GM23338 (cell line): ENCODE measurements around the gene ARL13B. TPM values are rescaled to one million over a fixed set of nuclear protein-coding genes. Genes with fewer than 3 reads are reported as not detected.

Experiments
- ATAC-seq: fragments of 200-7000 bp; cut with Tn5 transposase; 3 replicates; pipeline ENCODE4 v1.9.1; 2020
- DNase-seq: peaks from one replicate; pipeline ENCODE4 v3.0.0-alpha.2; 2015; ENCODE audit warnings: low spot score
- H2AFZ ChIP-seq: fragments of 200-600 bp; sonication (generic); 2 replicates; pipeline ENCODE4 v1.8.0; 2016; ENCODE audit warnings: antibody characterized with exemption, mild to moderate bottlenecking, moderate library complexity
- H3F3A ChIP-seq: fragments of 200-600 bp; sonication (generic); replicated peaks from 2 replicates; pipeline ENCODE4 v1.8.0; 2017; ENCODE audit warnings: antibody characterized with exemption, mixed run types, low read depth
- H3K27ac ChIP-seq: fragments of 200-600 bp; sonication (generic); 2 replicates; pipeline ENCODE4 v1.6.1; 2016; ENCODE audit warnings: low read depth
- H3K27me3 ChIP-seq: fragments of 200-600 bp; sonication (generic); 2 replicates; pipeline ENCODE4 v1.8.0; 2016; ENCODE audit warnings: mild to moderate bottlenecking, mixed run types, moderate library complexity; ENCODE audit not compliant: insufficient read depth
- H3K36me3 ChIP-seq: fragments of 200-600 bp; sonication (generic); 2 replicates; pipeline ENCODE4 v1.8.0; 2016; ENCODE audit warnings: mild to moderate bottlenecking; ENCODE audit not compliant: insufficient read depth
- H3K4me1 ChIP-seq: fragments of 200-600 bp; sonication (generic); 2 replicates; pipeline ENCODE4 v1.8.0; 2016; ENCODE audit warnings: mild to moderate bottlenecking, moderate library complexity; ENCODE audit not compliant: insufficient read depth
- H3K4me2 ChIP-seq: fragments of 200-600 bp; sonication (generic); 2 replicates; pipeline ENCODE4 v1.7.1; 2017; ENCODE audit warnings: mixed run types
- H3K4me3 ChIP-seq: fragments of 200-600 bp; sonication (generic); 2 replicates; pipeline ENCODE4 v1.6.1; 2016; ENCODE audit warnings: mixed run types
- H3K79me2 ChIP-seq: fragments of 200-600 bp; sonication (generic); replicated peaks from 2 replicates; pipeline ENCODE4 v1.8.0; 2017; ENCODE audit warnings: mild to moderate bottlenecking; ENCODE audit not compliant: insufficient read depth
- H3K9me2 ChIP-seq: fragments of 200-600 bp; sonication (generic); 2 replicates; pipeline ENCODE4 v1.8.0; 2017; ENCODE audit not compliant: insufficient read depth
- H4K20me1 ChIP-seq: fragments of 200-600 bp; sonication (generic); replicated peaks from 2 replicates; pipeline ENCODE4 v1.8.0; 2017; ENCODE audit warnings: mild to moderate bottlenecking; ENCODE audit not compliant: insufficient read depth
- H3K27ac Mint-ChIP-seq: 2 replicates; pipeline ENCODE4 v1.8.0; 2020; ENCODE audit warnings: inconsistent platforms, mild to moderate bottlenecking, moderate library complexity, mixed read lengths
- H3K27me3 Mint-ChIP-seq: 3 replicates; pipeline ENCODE4 v1.8.0; 2022; ENCODE audit warnings: low read depth, mild to moderate bottlenecking, moderate library complexity, mixed read lengths, inconsistent platforms; ENCODE audit not compliant: insufficient read depth, poor library complexity
- H3K36me3 Mint-ChIP-seq: 3 replicates; pipeline ENCODE4 v1.8.0; 2021; ENCODE audit warnings: low read depth, mild to moderate bottlenecking, inconsistent platforms, moderate library complexity, mixed read lengths
- H3K4me1 Mint-ChIP-seq: 3 replicates; pipeline ENCODE4 v1.8.0; 2020; ENCODE audit warnings: mild to moderate bottlenecking, inconsistent platforms, mixed read lengths
- H3K4me3 Mint-ChIP-seq: 3 replicates; pipeline ENCODE4 v1.8.0; 2021; ENCODE audit warnings: moderate library complexity, mild to moderate bottlenecking, inconsistent platforms, mixed read lengths
- H3K9me3 Mint-ChIP-seq: 3 replicates; pipeline ENCODE4 v1.8.0; 2020; ENCODE audit warnings: moderate library complexity, mild to moderate bottlenecking, inconsistent platforms, mixed read lengths
- CTCF ChIP-seq, 2 experiments: fragments of 200-600 bp in 1 of 2; sonication (generic) in 1 of 2; conservative IDR thresholded peaks; 2 replicates each; pipeline versions ENCODE4 v1.5.1 to v1.6.1; 2016 to 2017; ENCODE audit warnings: antibody characterized with exemption in 2 of 2, low read depth in 2 of 2, mild to moderate bottlenecking in 2 of 2, moderate library complexity in 1 of 2
- ETS1 ChIP-seq: IDR thresholded peaks from 2 replicates; pipeline ENCODE4 v1.6.1; 2016; ENCODE audit warnings: antibody characterized with exemption
- JUNB ChIP-seq: IDR thresholded peaks from one replicate; pipeline ENCODE4 v1.6.1; 2016; ENCODE audit warnings: antibody characterized with exemption; ENCODE audit not compliant: unreplicated experiment
- NANOG ChIP-seq: IDR thresholded peaks from 2 replicates; pipeline ENCODE4 v1.6.1; 2016; ENCODE audit warnings: antibody characterized with exemption, borderline replicate concordance
- REST ChIP-seq: IDR thresholded peaks from one replicate; pipeline ENCODE4 v1.6.1; 2018; ENCODE audit warnings: antibody characterized with exemption; ENCODE audit not compliant: unreplicated experiment
- STAT1 ChIP-seq: IDR thresholded peaks from one replicate; pipeline ENCODE4 v1.6.1; 2016; ENCODE audit warnings: antibody characterized with exemption; ENCODE audit not compliant: unreplicated experiment
- ZNF114 ChIP-seq: fragments of 250-450 bp; sonication (Bioruptor Pico); IDR thresholded peaks from 2 replicates; pipeline ENCODE4 v1.5.0; 2020; ENCODE audit warnings: mild to moderate bottlenecking, moderate library complexity
- ZNF331 ChIP-seq: fragments of 250-450 bp; sonication (Bioruptor Pico); IDR thresholded peaks from 2 replicates; pipeline ENCODE4 v1.5.0; 2020; ENCODE audit warnings: low read depth, mild to moderate bottlenecking, moderate library complexity
- polyA plus RNA-seq: library from polyadenylated mRNA; unstranded; fragments of >200 nt; fragmentation: Nextera tagmentation; extraction: Ambion mirVana; gene quantifications from 2 replicates; pipeline ENCODE4 v1.2.1, GENCODE V29; 2016
- total RNA-seq: library from RNA; depleted of rRNA; stranded (reverse); fragments of >200 nt; shearing (Covaris generic); gene quantifications from 2 replicates; pipeline ENCODE4 v1.2.3, GENCODE V29; 2014

Gene ARL13B
- total and polyA plus RNA-seq, 2 experiments from 2014 or later = 7.9 to 17.1 TPM

- no peak for TF ChIP-seq REST
- TF ChIP-seq ZNF114 (CRISPR knock-in tag) = no peak
Observed at GRCh38 chr3:93934366-93935046, 45.4 kb upstream of the ARL13B start (continued).

GRCh38 chr3:93936549-93936948, 43.4 kb upstream of the ARL13B start:
- no peaks in the 10 kb centered on the region for H3K4me1 Mint-ChIP-seq
- no peak for DNase-seq
- peaks cover 25% of the 10 kb centered on the region for H3K36me3 Mint-ChIP-seq
- no peak overlapping the region for H3K4me3 ChIP-seq
- no peaks in the 10 kb centered on the region for H3K36me3 ChIP-seq
- H3K27me3 Mint-ChIP-seq = no peaks in the 10 kb centered on the region
- H3K4me2 ChIP-seq = no peak overlapping the region
- no peaks in the 10 kb centered on the region for H4K20me1 ChIP-seq
- H3K79me2 ChIP-seq = no peaks in the 10 kb centered on the region
- H3K9me2 ChIP-seq = no peaks in the 10 kb centered on the region
- H3K4me1 ChIP-seq = no peaks in the 10 kb centered on the region
- no peak overlapping the region for H2AFZ ChIP-seq
- H3K27me3 ChIP-seq = no peaks in the 10 kb centered on the region
- H3K9me3 Mint-ChIP-seq = peaks cover 45% of the 10 kb centered on the region
- H3K27ac Mint-ChIP-seq = no peak overlapping the region
- ATAC-seq = no peak
- H3F3A ChIP-seq = no peaks in the 10 kb centered on the region
- no peak overlapping the region for H3K4me3 Mint-ChIP-seq
- no peak overlapping the region for H3K27ac ChIP-seq
- TF ChIP-seq ZNF114 (CRISPR knock-in tag) = no peak
- no peak for TF ChIP-seq ETS1
- no peak for TF ChIP-seq NANOG
- no peak for TF ChIP-seq STAT1
- TF ChIP-seq JUNB = no peak
- TF ChIP-seq CTCF (conservative IDR thresholded peaks at IDR 0.05; ENCODE audit: low read depth in 2 of 2) = no peak
- no peak for TF ChIP-seq ZNF331
- no peak for TF ChIP-seq REST
